Endothelial cell of umbilical vein (primary cell): ENCODE data around the gene SMIM10. TPM values are rescaled to one million over a fixed set of nuclear protein-coding genes. Genes with fewer than 3 reads are reported as not detected.

Experiments
- BruUV-seq: library from RNA; stranded (reverse); fragments of 400-500 nt; replicated peaks from 2 replicates; lab custom pipeline; 2021; lab: Mats Ljungman, UMichigan
- CTCF ChIA-PET: fragments of 300-600, 350-600 bp; sonication (Branson Sonifier 250); formaldehyde crosslinking; loops from one replicate; lab custom pipeline; 2021; ENCODE audit warnings: antibody characterized with exemption, inconsistent platforms; lab: Charles Lee
- POLR2A ChIA-PET: fragments of 300-600, 350-600 bp; sonication (Branson Sonifier 250); formaldehyde crosslinking; loops from one replicate; lab custom pipeline; 2021; ENCODE audit warnings: antibody characterized with exemption, inconsistent platforms; lab: Charles Lee
- DNase-seq: peaks from one replicate; pipeline ENCODE4 v3.0.0-alpha.2; 2011; ENCODE audit warnings: low read depth, low spot score
- FAIRE-seq: peaks from 2 replicates; lab custom pipeline; 2011; peaks lifted over from hg19 to GRCh38; lab: Jason Lieb, UNC
- H2AFZ ChIP-seq: 2 replicates; pipeline ENCODE4 v1.6.0; 2012; ENCODE audit warnings: low read depth, low read length, control low read depth, inconsistent platforms
- H3K27ac ChIP-seq: 2 replicates; pipeline ENCODE4 v1.5.1; 2011; ENCODE audit warnings: low read depth, mild to moderate bottlenecking, control low read depth, low read length, moderate library complexity; ENCODE audit not compliant: insufficient read depth
- H3K27me3 ChIP-seq, 2 experiments: 2 replicates each; pipeline versions ENCODE4 v1.6.0 to v1.6.1; 2011; ENCODE audit warnings: low read length in 2 of 2, mixed read lengths in 1 of 2; ENCODE audit not compliant: control insufficient read depth in 2 of 2, insufficient read depth in 2 of 2
- H3K36me3 ChIP-seq, 2 experiments: 2 replicates in 1 of 2; 3 replicates in 1 of 2; pipeline ENCODE4 v1.5.1; 2011; ENCODE audit warnings: low read length in 2 of 2, mild to moderate bottlenecking in 1 of 2, moderate library complexity in 1 of 2; ENCODE audit not compliant: control insufficient read depth in 2 of 2, insufficient read depth in 2 of 2; ENCODE audit errors: extremely low read depth in 1 of 2
- H3K4me1 ChIP-seq: 3 replicates; pipeline ENCODE4 v1.5.1; 2011; ENCODE audit warnings: mild to moderate bottlenecking, low read length; ENCODE audit not compliant: control insufficient read depth, insufficient read depth; ENCODE audit errors: extremely low read depth
- H3K4me2 ChIP-seq: 2 replicates; pipeline ENCODE4 v1.6.1; 2011; ENCODE audit warnings: low read length, control low read depth, mixed read lengths; ENCODE audit not compliant: insufficient read depth
- H3K4me3 ChIP-seq, 3 experiments: fragments of 200-600 bp in 1 of 3; sonication (generic), shearing (Covaris generic) in 1 of 3; replicated peaks in 1 of 3; 2 replicates each; pipeline ENCODE4 v1.5.1; 2011 to 2016; ENCODE audit warnings: control low read depth in 3 of 3, low read length in 3 of 3, mild to moderate bottlenecking in 2 of 3, inconsistent platforms in 1 of 3, low read depth in 1 of 3, moderate library complexity in 1 of 3; ENCODE audit not compliant: insufficient read depth in 1 of 3
- H3K79me2 ChIP-seq: 2 replicates; pipeline ENCODE4 v1.6.0; 2012; ENCODE audit warnings: low read length, inconsistent platforms; ENCODE audit not compliant: control insufficient read depth, insufficient read depth
- H3K9ac ChIP-seq: replicated peaks from 2 replicates; pipeline ENCODE3; 2011; ENCODE audit warnings: low read length, control low read depth; ENCODE audit not compliant: insufficient read depth; ENCODE audit errors: extremely low read depth
- H3K9me1 ChIP-seq: replicated peaks from 3 replicates; pipeline ENCODE4 v1.6.0; 2011; ENCODE audit warnings: mild to moderate bottlenecking, low read length; ENCODE audit not compliant: control insufficient read depth, insufficient read depth; ENCODE audit errors: extremely low read depth
- H3K9me3 ChIP-seq: replicated peaks from 2 replicates; pipeline ENCODE4 v1.5.1; 2012; ENCODE audit warnings: low read length, inconsistent platforms; ENCODE audit not compliant: control insufficient read depth, insufficient read depth
- H4K20me1 ChIP-seq: replicated peaks from 2 replicates; pipeline ENCODE3; 2011; ENCODE audit warnings: mild to moderate bottlenecking, low read length; ENCODE audit not compliant: control insufficient read depth, insufficient read depth; ENCODE audit errors: extremely low read depth
- EZH2 ChIP-seq: IDR thresholded peaks from 2 replicates; pipeline ENCODE4 v1.6.1; 2012; ENCODE audit warnings: borderline replicate concordance, low read depth, mild to moderate bottlenecking, moderate library complexity, low read length, inconsistent platforms; ENCODE audit not compliant: severe bottlenecking
- FOS ChIP-seq: IDR thresholded peaks from 2 replicates; pipeline ENCODE4 v1.6.1; 2011; ENCODE audit warnings: mild to moderate bottlenecking, low read length, moderate library complexity, borderline replicate concordance; ENCODE audit not compliant: insufficient read depth
- GATA2 ChIP-seq: IDR thresholded peaks from 2 replicates; pipeline ENCODE4 v1.7.0; 2011; ENCODE audit warnings: low read depth, mild to moderate bottlenecking, moderate library complexity, mixed read lengths, low read length; ENCODE audit not compliant: insufficient read length, insufficient read depth
- JUN ChIP-seq: IDR thresholded peaks from 2 replicates; pipeline ENCODE4 v1.6.1; 2011; ENCODE audit warnings: borderline replicate concordance, low read depth; ENCODE audit not compliant: insufficient read length, insufficient read depth
- MYC ChIP-seq: IDR thresholded peaks from one replicate; pipeline ENCODE4 v1.6.1; 2011; ENCODE audit warnings: mild to moderate bottlenecking, low read depth, low read length
- POLR2A ChIP-seq: IDR thresholded peaks from 2 replicates; pipeline ENCODE4 v1.6.1; 2012; ENCODE audit warnings: low read depth, mild to moderate bottlenecking, control low read depth, low read length
- POLR2AphosphoS5 ChIP-seq: IDR thresholded peaks from 2 replicates; pipeline ENCODE4 v1.6.1; 2012; ENCODE audit warnings: low read depth, mild to moderate bottlenecking, control low read depth, low read length, moderate library complexity; ENCODE audit not compliant: insufficient read depth
- dilution Hi-C: fragments of 300-500 bp; cut with MboI; formaldehyde crosslinking; loops from one replicate; pipeline ENCODE4 v1.15.0; 2019; ENCODE audit warnings: low sequenced_read_pairs; ENCODE audit not compliant: extremely low pct_ligation_motif_present
- intact Hi-C: fragments of 100-400 bp; cut with micrococcal nuclease; formaldehyde crosslinking; loops from one replicate; pipeline ENCODE4 v1.10.0; 2022
- polyA plus RNA-seq, 4 experiments: library from polyadenylated mRNA; depleted of rRNA in 3 of 4; stranded (reverse) in 3 of 4; unstranded in 1 of 4; fragments of >200 nt; gene quantifications; 2 replicates each; pipeline versions ENCODE4 v1.2.1 to v1.2.3, GENCODE V29; 2011 to 2012; ENCODE audit warnings: missing spikeins in 1 of 4
- total RNA-seq: library from RNA; stranded (reverse); gene quantifications from 2 replicates; pipeline ENCODE4 v1.2.3, GENCODE V29; 2021
- TF ChIP-seq, protein P1 (sequence below), 2 donors: IDR thresholded peaks; 1 replicate in 1 of 2; 2 replicates in 1 of 2; pipeline ENCODE4 v1.5.1; 2011; ENCODE audit warnings: low read length in 2 of 2, mild to moderate bottlenecking in 2 of 2, moderate library complexity in 2 of 2, control low read depth in 1 of 2, inconsistent platforms in 1 of 2, low read depth in 1 of 2; ENCODE audit not compliant: insufficient read depth in 1 of 2; ENCODE audit errors: extremely low read depth in 1 of 2
- TF ChIP-seq, protein P2 (sequence below): IDR thresholded peaks from 2 replicates; pipeline ENCODE4 v1.6.1; 2011; ENCODE audit not compliant: insufficient read depth, insufficient read length

Gene SMIM10
- total and polyA plus RNA-seq, 2 donors (not counting 3 experiments of a cell fraction or from before 2014, with no cell fraction given), result 2.0 to 2.7 TPM

GRCh38 chrX:134969726-134970125, 21.1 kb upstream of the SMIM10 start:
- Histone ChIP-seq H3K79me2 (no peaks in the 10 kb centered on the region), H3K36me3 (no peaks in the 10 kb centered on the region), H2AFZ (no peak overlapping the region), H3K4me2 (no peak overlapping the region), H3K4me3 (no peak overlapping the region), H3K4me1 (no peaks in the 10 kb centered on the region), H3K9me1 (no peaks in the 10 kb centered on the region), H4K20me1 (no peaks in the 10 kb centered on the region), H3K27ac (no peak overlapping the region), H3K27me3 (no peaks in the 10 kb centered on the region), H3K9me3 (no peaks in the 10 kb centered on the region), H3K9ac (no peak overlapping the region)
- no peak for DNase-seq
- TF ChIP-seq GATA2 (no peak), FOS (no peak), JUN (no peak), POLR2A (no peak), MYC (no peak), EZH2 (no peak), POLR2AphosphoS5 (no peak)
- TF ChIP-seq, protein P1, sequence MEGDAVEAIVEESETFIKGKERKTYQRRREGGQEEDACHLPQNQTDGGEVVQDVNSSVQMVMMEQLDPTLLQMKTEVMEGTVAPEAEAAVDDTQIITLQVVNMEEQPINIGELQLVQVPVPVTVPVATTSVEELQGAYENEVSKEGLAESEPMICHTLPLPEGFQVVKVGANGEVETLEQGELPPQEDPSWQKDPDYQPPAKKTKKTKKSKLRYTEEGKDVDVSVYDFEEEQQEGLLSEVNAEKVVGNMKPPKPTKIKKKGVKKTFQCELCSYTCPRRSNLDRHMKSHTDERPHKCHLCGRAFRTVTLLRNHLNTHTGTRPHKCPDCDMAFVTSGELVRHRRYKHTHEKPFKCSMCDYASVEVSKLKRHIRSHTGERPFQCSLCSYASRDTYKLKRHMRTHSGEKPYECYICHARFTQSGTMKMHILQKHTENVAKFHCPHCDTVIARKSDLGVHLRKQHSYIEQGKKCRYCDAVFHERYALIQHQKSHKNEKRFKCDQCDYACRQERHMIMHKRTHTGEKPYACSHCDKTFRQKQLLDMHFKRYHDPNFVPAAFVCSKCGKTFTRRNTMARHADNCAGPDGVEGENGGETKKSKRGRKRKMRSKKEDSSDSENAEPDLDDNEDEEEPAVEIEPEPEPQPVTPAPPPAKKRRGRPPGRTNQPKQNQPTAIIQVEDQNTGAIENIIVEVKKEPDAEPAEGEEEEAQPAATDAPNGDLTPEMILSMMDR (IDR thresholded peaks at IDR 0.05; ENCODE audit: extremely low read depth in 1 of 2, insufficient read depth in 1 of 2, low read depth in 1 of 2, low read length in 2 of 2), result no peak
- TF ChIP-seq, protein P2, sequence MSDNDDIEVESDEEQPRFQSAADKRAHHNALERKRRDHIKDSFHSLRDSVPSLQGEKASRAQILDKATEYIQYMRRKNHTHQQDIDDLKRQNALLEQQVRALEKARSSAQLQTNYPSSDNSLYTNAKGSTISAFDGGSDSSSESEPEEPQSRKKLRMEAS, result no peak
- dilution Hi-C loops, result no loop called here
- no peak for FAIRE-seq
- ChIA-PET POLR2A (no interaction called here), CTCF (no interaction called here)
- intact Hi-C loops, result no loop called here
- no TSS peak for BruUV-seq
